HG02884 (cell line): ENCODE data around the gene HDX.
"Not testable (repeated sequence)": the region's sequence is repeated elsewhere in the genome, so short reads cannot be mapped to it uniquely, and the experiment has no call there.

Experiments
- ATAC-seq: cut with Tn5 transposase; IDR thresholded peaks from one replicate; pipeline ENCODE4 v1.9.1; 2021; ENCODE audit warnings: mild to moderate bottlenecking, moderate library complexity; ENCODE audit not compliant: unreplicated experiment

Gene HDX

GRCh38 chrX:84339507-84340364 lies 162.5 kb downstream of the HDX start:
- ATAC-seq: peak; percentile 78

- ATAC-seq: no peak
Measured at GRCh38 chrX:84336646-84337045, 165.6 kb downstream of the HDX start.

- ATAC-seq: no peak
Measured at GRCh38 chrX:84335121-84335520, 167.1 kb downstream of the HDX start.

GRCh38 chrX:84322083-84322827 lies 180.0 kb downstream of the HDX start:
- ATAC-seq: peak; percentile 65

- ATAC-seq: no peak
Measured at GRCh38 chrX:84320614-84321013, 181.6 kb downstream of the HDX start.

- no peak for ATAC-seq
Measured at GRCh38 chrX:84320023-84320422, 182.2 kb downstream of the HDX start.

GRCh38 chrX:84318661-84319060 lies 183.6 kb downstream of the HDX start:
- ATAC-seq: no peak

GRCh38 chrX:84315946-84316345 lies 186.3 kb downstream of the HDX start:
- not testable (repeated sequence) for ATAC-seq
